GM19452 (cell line): Measurements from ENCODE around the gene RAB25.
"Not testable (repeated sequence)": the region's sequence is repeated elsewhere in the genome, so short reads cannot be mapped to it uniquely, and the experiment has no call there.

Source experiments
- ATAC-seq: cut with Tn5 transposase; IDR thresholded peaks from one replicate; pipeline ENCODE4 v1.9.1; 2021; ENCODE audit not compliant: unreplicated experiment

The RAB25 gene

GRCh38 chr1:156115514-156116374 is 54.8 kb downstream of the RAB25 start:
- ATAC-seq = no peak

GRCh38 chr1:156116731-156117130 is 55.8 kb downstream of the RAB25 start:
- not testable (repeated sequence) for ATAC-seq

DNA sequence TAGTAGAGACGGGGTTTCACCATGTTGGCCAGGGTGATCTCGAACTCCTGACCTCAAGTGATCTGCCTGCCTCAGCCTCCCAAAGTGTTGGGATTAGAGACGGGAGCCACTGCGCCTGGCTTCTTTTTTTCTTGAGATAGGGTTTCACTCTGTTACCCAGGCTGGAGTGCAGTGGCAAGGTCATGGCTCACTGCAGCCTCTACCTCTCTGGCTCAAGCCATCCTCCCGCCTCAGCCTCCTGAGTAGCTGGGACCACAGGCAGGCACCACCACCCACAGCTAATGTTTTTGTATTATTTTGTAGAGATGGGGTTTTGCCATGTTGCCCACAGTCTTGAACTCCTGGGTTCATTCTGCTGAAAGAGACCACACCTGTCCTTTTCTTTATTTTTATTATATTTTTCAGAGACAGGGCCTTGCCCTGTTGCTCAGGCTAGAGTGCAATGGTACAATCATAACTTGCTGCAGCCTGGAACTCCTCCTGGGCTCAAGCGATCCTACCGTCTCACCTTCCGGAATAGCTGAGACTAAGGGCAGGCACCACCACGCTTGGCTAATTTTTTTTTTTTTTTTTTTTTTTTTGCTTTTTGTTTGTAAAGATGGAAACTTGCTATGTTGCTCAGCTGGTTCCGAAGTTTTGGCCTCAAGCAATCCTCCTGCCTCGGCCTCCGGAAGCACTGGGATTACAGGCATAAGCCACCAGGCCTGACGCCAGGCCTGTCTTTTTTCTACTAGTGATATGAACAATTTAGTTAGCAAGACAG is 56.6 kb downstream of the RAB25 start:
- ATAC-seq = no peak

DNA sequence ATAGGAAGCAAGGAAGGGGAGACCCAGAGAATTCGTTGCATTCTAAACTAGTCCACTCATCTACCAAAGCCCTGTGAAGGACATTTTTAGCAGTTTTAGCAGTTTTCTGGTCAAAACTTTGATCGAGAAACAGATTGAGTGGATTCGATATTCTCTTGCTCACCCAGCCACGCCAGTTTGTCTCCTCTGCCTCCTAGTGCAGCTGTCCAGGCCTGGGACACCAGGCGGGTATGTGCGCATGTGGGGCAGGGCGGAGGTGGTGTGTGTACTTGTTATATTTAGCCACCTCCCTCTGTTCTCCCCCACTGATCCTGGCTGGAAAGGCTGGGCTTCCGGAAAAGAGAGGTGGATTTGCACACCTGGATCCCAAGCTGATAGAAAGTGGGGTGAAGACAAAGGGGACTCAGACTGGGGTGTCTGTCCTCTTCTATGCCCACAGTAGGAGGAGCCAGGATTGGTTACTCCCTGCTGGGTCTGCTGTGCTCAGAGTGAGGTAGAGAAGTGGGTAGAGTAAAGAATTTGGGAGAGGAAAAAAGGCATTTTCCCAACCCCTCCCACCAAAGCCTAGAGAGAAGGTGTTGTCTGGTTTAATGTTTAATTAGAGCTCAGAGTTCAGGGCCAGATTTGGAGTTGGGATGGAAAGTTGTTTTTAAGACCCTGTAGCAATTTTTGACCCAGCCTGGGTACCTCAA is 57.4 kb downstream of the RAB25 start:
- no peak for ATAC-seq

DNA sequence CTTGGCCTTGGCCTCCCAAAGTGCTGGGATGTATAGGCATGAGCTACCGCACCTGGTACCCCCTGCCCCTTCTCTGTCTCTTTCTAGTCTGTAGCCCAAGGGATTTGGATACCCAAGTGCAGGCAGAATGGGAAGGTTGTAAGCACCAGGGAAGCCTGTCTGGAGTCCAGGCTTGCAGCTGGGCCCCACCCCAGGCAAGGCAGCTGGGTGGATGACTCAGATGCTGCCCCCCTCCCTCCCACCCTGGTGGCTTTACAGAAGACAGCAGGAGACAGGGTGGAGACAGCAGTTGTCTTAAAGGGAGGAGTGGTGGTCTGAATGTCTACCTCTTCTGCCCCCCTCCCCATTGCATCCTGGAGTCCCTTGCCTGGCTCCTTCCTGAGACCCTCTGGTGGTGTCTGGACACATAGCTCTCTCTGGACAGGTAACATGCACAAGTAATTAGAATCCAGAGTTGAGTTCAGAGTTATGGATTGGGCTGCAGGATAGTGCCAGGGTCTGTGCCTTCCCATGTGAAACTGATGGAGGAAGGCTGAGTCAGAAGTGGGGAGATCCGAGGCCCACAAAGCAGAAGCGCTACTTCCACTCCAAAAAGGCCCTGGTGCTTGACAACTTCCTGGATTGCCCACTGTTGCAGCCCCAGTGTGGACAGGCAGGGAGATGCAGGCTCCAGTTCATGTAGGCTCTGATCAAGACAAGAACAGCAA is 58.7 kb downstream of the RAB25 start:
- no peak for ATAC-seq
